ENCODE data around the gene IGSF8. TPM values are rescaled to one million over a fixed set of nuclear protein-coding genes. Genes with fewer than 3 reads are reported as not detected.
"Not testable (repeated sequence)": the region's sequence is repeated elsewhere in the genome, so short reads cannot be mapped to it uniquely, and the experiment has no call there.

The IGSF8 gene
- total RNA-seq, 1 experiment from 2014 or later, result 15.8 TPM

DNA sequence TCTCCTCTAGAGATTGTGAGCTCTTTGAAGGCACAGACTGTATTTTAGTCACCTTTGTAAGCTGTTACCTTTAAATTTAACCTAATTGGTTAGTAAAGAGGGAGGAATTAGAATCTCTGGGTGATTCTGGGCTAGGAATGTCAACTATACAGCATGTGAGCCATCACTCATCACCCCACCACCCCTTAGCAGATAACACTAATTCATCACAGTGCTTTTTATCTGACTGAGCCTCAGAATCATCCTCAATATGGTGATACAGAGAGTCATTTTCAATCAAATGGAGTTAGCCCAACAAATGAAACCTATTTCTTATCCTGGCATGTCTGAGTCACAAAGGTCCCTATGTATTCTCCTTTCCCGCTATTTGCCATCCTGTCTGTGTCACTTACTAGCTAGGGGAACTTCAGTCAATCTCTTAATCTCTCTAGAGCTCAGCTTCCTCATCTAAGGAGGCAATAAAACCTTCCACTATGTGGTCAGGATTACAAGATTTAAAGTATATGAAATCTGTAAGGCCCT lies 41.7 kb downstream of the IGSF8 start:
- H3K4me3 ChIP-seq (ENCODE audit: low read length), result no peak overlapping the region
- no peak overlapping the region for H3K27ac ChIP-seq (ENCODE audit: low read length)
- no peaks in the 10 kb centered on the region for H3K79me2 ChIP-seq (ENCODE audit: low read length)
- H3K36me3 ChIP-seq (ENCODE audit: insufficient read depth, low read length), result no peaks in the 10 kb centered on the region
- no peaks in the 10 kb centered on the region for H3K27me3 ChIP-seq (ENCODE audit: low read length)
- H2AFZ ChIP-seq (ENCODE audit: low read length), result no peak overlapping the region
- no peak for DNase-seq
- H3K9ac ChIP-seq (ENCODE audit: low read length), result no peak overlapping the region
- no peak overlapping the region for H3K4me2 ChIP-seq (ENCODE audit: low read depth, low read length, poor library complexity, severe bottlenecking)
- H3K9me3 ChIP-seq (ENCODE audit: low read length), result no peaks in the 10 kb centered on the region
- no peaks in the 10 kb centered on the region for H3K9me2 ChIP-seq (replicated peaks; ENCODE audit: insufficient read depth, low read length)
- H4K20me1 ChIP-seq (ENCODE audit: insufficient read depth, low read depth, low read length), result no peaks in the 10 kb centered on the region
- H3K4me1 ChIP-seq (ENCODE audit: low read length), result peaks cover 12% of the 10 kb centered on the region

DNA sequence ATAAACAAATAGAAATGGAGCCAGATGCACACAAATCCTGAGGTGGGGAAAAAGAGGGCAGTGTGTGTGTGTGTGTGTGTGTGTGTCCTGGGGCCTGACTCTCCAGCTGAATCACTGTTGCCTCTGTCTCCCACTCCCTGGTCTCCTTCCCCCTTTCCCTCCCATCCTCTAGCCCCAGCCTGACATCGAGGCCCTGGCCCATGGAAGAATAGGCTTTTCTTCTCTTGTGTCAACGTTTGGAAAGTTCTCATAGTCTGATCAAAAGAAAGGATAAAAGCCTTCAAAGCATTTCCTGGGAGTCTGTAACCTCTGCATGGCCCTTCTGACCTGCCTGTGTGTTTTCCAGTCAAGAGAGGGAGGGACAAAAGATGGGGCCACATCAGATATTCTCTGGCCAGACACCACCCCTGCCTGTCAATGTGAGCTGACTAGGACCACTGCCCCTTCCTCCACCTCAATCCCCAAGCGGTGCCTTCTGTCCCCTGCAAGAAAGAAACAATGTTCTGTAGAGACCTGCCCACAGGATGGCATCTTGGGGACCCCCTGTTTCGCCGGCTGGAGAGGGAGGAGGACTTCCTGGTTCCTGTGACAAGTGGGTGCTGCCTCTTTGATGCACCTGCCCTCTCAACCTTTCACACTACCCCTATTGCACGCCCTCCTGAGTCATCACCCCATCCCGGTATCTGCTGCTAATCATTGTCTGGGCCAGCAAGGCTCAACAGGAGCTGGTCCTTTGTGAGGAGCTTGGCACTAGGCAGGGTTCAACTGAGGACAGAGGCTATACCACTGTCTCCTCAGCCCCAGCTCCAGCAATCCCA lies 44.7 kb downstream of the IGSF8 start:
- Histone ChIP-seq H3K9me2 (replicated peaks; ENCODE audit: insufficient read depth, low read length) (no peaks in the 10 kb centered on the region), H2AFZ (ENCODE audit: low read length) (no peak overlapping the region), H3K27ac (ENCODE audit: low read length) (no peak overlapping the region)

DNA sequence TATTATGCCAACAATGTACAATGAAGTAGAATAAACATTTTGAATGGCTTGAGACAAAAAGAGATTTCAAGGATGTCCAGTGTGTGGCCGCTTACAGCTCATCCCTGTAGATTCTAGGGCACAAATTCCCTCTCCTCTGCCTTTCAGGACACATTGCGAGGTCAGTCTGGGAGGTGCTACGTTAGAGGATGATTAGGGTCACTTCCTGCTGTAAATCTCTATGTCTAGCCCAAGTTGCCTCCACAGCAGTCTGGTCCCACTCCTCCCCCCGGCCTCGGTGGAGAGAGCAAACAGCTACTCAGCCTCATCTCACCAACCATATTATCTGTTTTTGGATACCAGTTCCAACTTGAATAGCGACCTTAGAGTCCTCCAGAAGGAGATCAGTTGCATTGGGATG lies 45.5 kb downstream of the IGSF8 start:
- Histone ChIP-seq H2AFZ (ENCODE audit: low read length) (no peak overlapping the region), H3K4me1 (ENCODE audit: low read length) (peaks cover 12% of the 10 kb centered on the region), H3K27me3 (ENCODE audit: low read length) (no peaks in the 10 kb centered on the region), H3K9ac (ENCODE audit: low read length) (no peak overlapping the region), H3K9me3 (ENCODE audit: low read length) (no peaks in the 10 kb centered on the region), H3K79me2 (ENCODE audit: low read length) (no peaks in the 10 kb centered on the region), H3K4me2 (ENCODE audit: low read depth, low read length, poor library complexity, severe bottlenecking) (no peak overlapping the region), H3K9me2 (replicated peaks; ENCODE audit: insufficient read depth, low read length) (no peaks in the 10 kb centered on the region), H4K20me1 (ENCODE audit: insufficient read depth, low read depth, low read length) (no peaks in the 10 kb centered on the region), H3K27ac (ENCODE audit: low read length) (no peak overlapping the region), H3K36me3 (ENCODE audit: insufficient read depth, low read length) (no peaks in the 10 kb centered on the region), H3K4me3 (ENCODE audit: low read length) (no peak overlapping the region)
- no peak for DNase-seq

More for the DNA sequence above, 44.7 kb downstream of the IGSF8 start:
- no peaks in the 10 kb centered on the region for H3K36me3 ChIP-seq (ENCODE audit: insufficient read depth, low read length)
- H3K4me1 ChIP-seq (ENCODE audit: low read length), result peaks cover 12% of the 10 kb centered on the region
- no peak for DNase-seq
- no peaks in the 10 kb centered on the region for H3K9me3 ChIP-seq (ENCODE audit: low read length)
- H3K79me2 ChIP-seq (ENCODE audit: low read length), result no peaks in the 10 kb centered on the region
- no peak overlapping the region for H3K9ac ChIP-seq (ENCODE audit: low read length)
- H4K20me1 ChIP-seq (ENCODE audit: insufficient read depth, low read depth, low read length), result no peaks in the 10 kb centered on the region
- H3K27me3 ChIP-seq (ENCODE audit: low read length), result no peaks in the 10 kb centered on the region
- H3K4me2 ChIP-seq (ENCODE audit: low read depth, low read length, poor library complexity, severe bottlenecking), result no peak overlapping the region
- no peak overlapping the region for H3K4me3 ChIP-seq (ENCODE audit: low read length)

DNA sequence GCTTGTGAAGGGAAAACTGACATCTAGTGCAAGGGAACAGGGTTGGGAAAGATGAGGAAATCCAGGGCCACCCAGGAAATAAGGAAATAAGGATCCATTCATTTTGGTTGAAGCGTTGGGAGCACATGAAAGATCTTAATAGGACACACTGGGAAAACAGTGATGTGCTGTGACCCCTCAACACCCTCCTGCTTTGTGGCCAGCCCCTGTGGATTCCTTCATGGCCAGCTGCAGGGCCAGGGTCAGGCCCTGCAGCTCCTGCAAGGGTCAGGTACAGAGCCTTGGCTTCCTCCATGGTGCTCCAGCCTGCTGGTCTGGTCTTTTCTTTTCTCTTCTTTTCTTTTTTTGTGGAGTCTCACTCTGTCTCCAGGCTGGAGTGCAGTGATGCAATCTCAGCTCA lies 47.8 kb downstream of the IGSF8 start:
- Histone ChIP-seq H3K4me2 (ENCODE audit: low read depth, low read length, poor library complexity, severe bottlenecking) (no peak overlapping the region), H3K27ac (ENCODE audit: low read length) (no peak overlapping the region), H3K4me3 (ENCODE audit: low read length) (no peak overlapping the region), H4K20me1 (ENCODE audit: insufficient read depth, low read depth, low read length) (no peaks in the 10 kb centered on the region), H3K9me3 (ENCODE audit: low read length) (no peaks in the 10 kb centered on the region), H3K36me3 (ENCODE audit: insufficient read depth, low read length) (no peaks in the 10 kb centered on the region), H3K27me3 (ENCODE audit: low read length) (no peaks in the 10 kb centered on the region), H2AFZ (ENCODE audit: low read length) (no peak overlapping the region), H3K4me1 (ENCODE audit: low read length) (peaks cover 4% of the 10 kb centered on the region), H3K79me2 (ENCODE audit: low read length) (no peaks in the 10 kb centered on the region), H3K9me2 (replicated peaks; ENCODE audit: insufficient read depth, low read length) (no peaks in the 10 kb centered on the region), H3K9ac (ENCODE audit: low read length) (no peak overlapping the region)
- no peak for DNase-seq

DNA sequence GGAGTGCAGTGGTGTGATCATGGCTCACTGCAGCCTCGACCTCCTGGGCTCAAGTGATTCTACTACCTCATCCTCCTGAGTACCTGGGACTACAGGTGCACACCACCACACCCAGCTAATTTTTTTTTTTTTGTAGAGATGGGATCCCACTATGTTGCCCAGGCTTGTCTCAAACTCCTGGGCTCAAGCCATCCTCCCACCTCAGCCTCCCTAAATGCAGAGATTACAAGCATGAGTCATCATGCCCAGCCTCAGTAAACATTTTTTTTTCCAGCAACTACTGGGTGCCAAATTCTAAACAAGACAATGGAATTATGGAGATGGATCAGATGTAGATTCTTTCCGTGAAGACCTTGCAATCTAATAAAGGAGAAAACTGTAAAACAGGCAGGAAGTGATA lies 48.2 kb downstream of the IGSF8 start:
- not testable (repeated sequence) for H3K27me3 ChIP-seq (ENCODE audit: low read length); H3K27ac ChIP-seq (ENCODE audit: low read length); DNase-seq; H3K79me2 ChIP-seq (ENCODE audit: low read length); H3K9me2 ChIP-seq (replicated peaks; ENCODE audit: insufficient read depth, low read length); H2AFZ ChIP-seq (ENCODE audit: low read length); H3K9me3 ChIP-seq (ENCODE audit: low read length); H3K4me3 ChIP-seq (ENCODE audit: low read length); H3K4me1 ChIP-seq (ENCODE audit: low read length); H3K9ac ChIP-seq (ENCODE audit: low read length); H4K20me1 ChIP-seq (ENCODE audit: insufficient read depth, low read depth, low read length); H3K4me2 ChIP-seq (ENCODE audit: low read depth, low read length, poor library complexity, severe bottlenecking); H3K36me3 ChIP-seq (ENCODE audit: insufficient read depth, low read length)

- no peak overlapping the region for H3K4me2 ChIP-seq (ENCODE audit: low read depth, low read length, poor library complexity, severe bottlenecking)
- H3K79me2 ChIP-seq (ENCODE audit: low read length), result no peaks in the 10 kb centered on the region
- no peaks in the 10 kb centered on the region for H3K9me2 ChIP-seq (replicated peaks; ENCODE audit: insufficient read depth, low read length)
- no peaks in the 10 kb centered on the region for H4K20me1 ChIP-seq (ENCODE audit: insufficient read depth, low read depth, low read length)
- no peaks in the 10 kb centered on the region for H3K36me3 ChIP-seq (ENCODE audit: insufficient read depth, low read length)
- no peak overlapping the region for H3K9ac ChIP-seq (ENCODE audit: low read length)
- peaks cover 4% of the 10 kb centered on the region for H3K4me1 ChIP-seq (ENCODE audit: low read length)
- H3K9me3 ChIP-seq (ENCODE audit: low read length), result no peaks in the 10 kb centered on the region
- DNase-seq, result no peak
- H3K27ac ChIP-seq (ENCODE audit: low read length), result no peak overlapping the region
- H3K27me3 ChIP-seq (ENCODE audit: low read length), result no peaks in the 10 kb centered on the region
- no peak overlapping the region for H2AFZ ChIP-seq (ENCODE audit: low read length)
- H3K4me3 ChIP-seq (ENCODE audit: low read length), result no peak overlapping the region
These were observed 49.3 kb downstream of the IGSF8 start for GRCh38 chr1:160049101-160049500.

DNA sequence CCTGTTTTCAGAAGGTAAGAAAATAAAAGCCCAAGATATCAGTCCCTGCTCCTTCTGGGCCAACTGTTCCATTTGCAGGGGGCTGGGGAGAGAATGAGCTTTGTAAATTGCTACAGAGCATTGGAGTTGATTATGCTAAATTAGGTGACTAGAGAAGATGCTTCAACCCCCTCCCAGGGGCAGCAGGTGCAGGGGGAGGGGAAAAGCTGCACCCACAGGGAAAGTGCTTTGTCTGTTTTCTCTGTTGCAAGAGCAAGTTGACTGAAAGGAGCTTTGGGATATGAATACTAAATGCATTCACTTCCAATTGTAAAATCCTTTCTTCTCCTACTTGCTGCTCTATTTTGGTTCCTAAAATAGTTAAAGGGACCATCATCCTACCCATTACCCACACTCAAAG lies 50.1 kb downstream of the IGSF8 start:
- H3K4me1 ChIP-seq (ENCODE audit: low read length), result peaks cover 4% of the 10 kb centered on the region
- no peaks in the 10 kb centered on the region for H3K79me2 ChIP-seq (ENCODE audit: low read length)
- H3K9ac ChIP-seq (ENCODE audit: low read length), result no peak overlapping the region
- H4K20me1 ChIP-seq (ENCODE audit: insufficient read depth, low read depth, low read length), result no peaks in the 10 kb centered on the region
- H3K9me3 ChIP-seq (ENCODE audit: low read length), result no peaks in the 10 kb centered on the region
- no peak overlapping the region for H3K27ac ChIP-seq (ENCODE audit: low read length)
- no peaks in the 10 kb centered on the region for H3K9me2 ChIP-seq (replicated peaks; ENCODE audit: insufficient read depth, low read length)
- no peaks in the 10 kb centered on the region for H3K36me3 ChIP-seq (ENCODE audit: insufficient read depth, low read length)
- H3K4me3 ChIP-seq (ENCODE audit: low read length), result no peak overlapping the region
- DNase-seq, result no peak
- no peak overlapping the region for H2AFZ ChIP-seq (ENCODE audit: low read length)
- no peaks in the 10 kb centered on the region for H3K27me3 ChIP-seq (ENCODE audit: low read length)
- no peak overlapping the region for H3K4me2 ChIP-seq (ENCODE audit: low read depth, low read length, poor library complexity, severe bottlenecking)

DNA sequence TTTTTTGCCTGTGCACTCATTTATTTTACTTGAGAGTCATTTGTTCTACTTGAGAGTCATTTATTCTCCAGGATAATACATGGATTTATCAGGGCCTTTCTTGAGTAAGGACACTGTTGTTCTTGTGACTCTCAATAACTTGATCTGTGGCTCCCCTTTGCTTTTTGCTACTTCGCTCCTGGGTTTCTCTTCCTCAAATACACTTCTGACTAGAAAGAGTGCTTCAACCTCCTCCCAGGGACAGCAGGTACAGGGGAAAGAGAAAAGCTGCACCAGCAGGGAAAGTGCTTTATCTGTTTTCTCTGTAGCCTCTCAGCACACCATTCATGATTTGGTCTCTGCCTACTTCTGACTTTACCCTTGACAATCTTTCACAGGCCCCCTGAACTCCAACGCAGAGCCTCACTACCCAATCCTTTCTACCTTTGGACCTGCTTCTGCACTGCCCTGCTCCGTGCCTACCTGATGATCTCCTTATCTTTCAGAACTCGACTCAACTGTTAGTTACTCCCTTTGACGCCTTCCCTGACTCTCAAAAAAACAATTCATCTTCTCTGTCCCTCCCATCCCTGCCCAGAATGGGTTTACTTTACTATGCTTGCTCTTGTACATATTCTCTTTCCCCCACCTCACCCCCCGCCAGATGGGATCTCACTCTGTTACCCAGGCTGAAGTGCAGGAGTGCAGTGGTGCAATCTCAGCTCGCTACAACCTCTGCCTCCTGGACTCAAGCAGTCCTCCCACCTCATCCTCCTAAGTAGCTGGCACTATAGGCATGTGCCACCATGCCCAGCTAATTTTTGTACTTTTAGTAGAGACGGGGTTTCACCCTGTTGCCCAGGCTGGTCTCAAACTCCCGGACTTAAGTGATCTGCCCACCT lies 51.1 kb downstream of the IGSF8 start:
- no peaks in the 10 kb centered on the region for H3K79me2 ChIP-seq (ENCODE audit: low read length)
- no peaks in the 10 kb centered on the region for H4K20me1 ChIP-seq (ENCODE audit: insufficient read depth, low read depth, low read length)
- peak overlapping the region; percentile 36; the same call in 1 of the 2 replicates for H2AFZ ChIP-seq (ENCODE audit: low read length)
- H3K9ac ChIP-seq (ENCODE audit: low read length), result peak overlapping the region; percentile 34; the same call in 1 of the 2 replicates
- H3K9me2 ChIP-seq (replicated peaks; ENCODE audit: insufficient read depth, low read length), result no peaks in the 10 kb centered on the region
- H3K27ac ChIP-seq (ENCODE audit: low read length), result no peak overlapping the region
- H3K27me3 ChIP-seq (ENCODE audit: low read length), result no peaks in the 10 kb centered on the region
- peak overlapping the region; percentile 63 for H3K4me2 ChIP-seq (ENCODE audit: low read depth, low read length, poor library complexity, severe bottlenecking)
- H3K4me3 ChIP-seq (ENCODE audit: low read length), result peak overlapping the region; percentile 34; the same call in 1 of the 2 replicates
- peak; percentile 46 for DNase-seq
- peaks cover 4% of the 10 kb centered on the region for H3K4me1 ChIP-seq (ENCODE audit: low read length)
- no peaks in the 10 kb centered on the region for H3K36me3 ChIP-seq (ENCODE audit: insufficient read depth, low read length)
- no peaks in the 10 kb centered on the region for H3K9me3 ChIP-seq (ENCODE audit: low read length)
